H9 (cell line): ENCODE data around the gene MAST4. TPM values are rescaled to one million over a fixed set of nuclear protein-coding genes. Genes with fewer than 3 reads are reported as not detected.

Source experiments
- DNase-seq: peaks from one replicate; pipeline ENCODE4 v3.0.0-alpha.2; 2017
- H2AFZ ChIP-seq: one replicate; pipeline ENCODE4 v1.6.1; 2013; ENCODE audit warnings: mild to moderate bottlenecking, low read length, control low read depth, moderate library complexity
- H2AK5ac ChIP-seq: 2 replicates; pipeline ENCODE4 v1.6.1; 2013; ENCODE audit warnings: low read length, control low read depth, mixed read lengths; ENCODE audit not compliant: insufficient read length
- H2BK120ac ChIP-seq: one replicate; pipeline ENCODE4 v1.6.1; 2013; ENCODE audit warnings: low read depth, mild to moderate bottlenecking, low read length, control low read depth, inconsistent platforms; ENCODE audit not compliant: poor library complexity, severe bottlenecking
- H2BK12ac ChIP-seq: 2 replicates; pipeline ENCODE4 v1.6.1; 2013; ENCODE audit warnings: low read length, control low read depth, mixed read lengths, low read depth; ENCODE audit not compliant: insufficient read length
- H2BK15ac ChIP-seq: 2 replicates; pipeline ENCODE4 v1.6.1; 2013; ENCODE audit warnings: low read depth, low read length, control low read depth
- H2BK20ac ChIP-seq: one replicate; pipeline ENCODE4 v1.6.1; 2013; ENCODE audit warnings: low read depth, mild to moderate bottlenecking, low read length, control low read depth, inconsistent platforms; ENCODE audit not compliant: poor library complexity, severe bottlenecking
- H2BK5ac ChIP-seq: 2 replicates; pipeline ENCODE4 v1.6.1; 2013; ENCODE audit warnings: low read length, control low read depth, mixed read lengths; ENCODE audit not compliant: insufficient read length
- H3K14ac ChIP-seq: 2 replicates; pipeline ENCODE4 v1.6.1; 2013; ENCODE audit warnings: low read length, control low read depth; ENCODE audit not compliant: insufficient read depth
- H3K18ac ChIP-seq: 2 replicates; pipeline ENCODE4 v1.6.1; 2013; ENCODE audit warnings: low read depth, mild to moderate bottlenecking, mixed read lengths, low read length, control low read depth; ENCODE audit not compliant: insufficient read length
- H3K23ac ChIP-seq: 2 replicates; pipeline ENCODE4 v1.6.1; 2013; ENCODE audit warnings: low read length, control low read depth, mixed read lengths, low read depth; ENCODE audit not compliant: insufficient read length
- H3K23me2 ChIP-seq: 2 replicates; pipeline ENCODE4 v1.6.1; 2013; ENCODE audit warnings: low read depth, mild to moderate bottlenecking, mixed read lengths, low read length, control low read depth; ENCODE audit not compliant: insufficient read length, poor library complexity, severe bottlenecking
- H3K27ac ChIP-seq: 2 replicates; pipeline ENCODE4 v1.5.1; 2013; ENCODE audit warnings: low read length, control low read depth, mixed read lengths, low read depth; ENCODE audit not compliant: insufficient read length
- H3K27me3 ChIP-seq: 2 replicates; pipeline ENCODE4 v1.6.1; 2013; ENCODE audit warnings: low read length, control low read depth, inconsistent platforms; ENCODE audit not compliant: insufficient read depth
- H3K4ac ChIP-seq: 2 replicates; pipeline ENCODE4 v1.6.1; 2013; ENCODE audit warnings: low read depth, mild to moderate bottlenecking, control low read depth, inconsistent platforms, low read length, moderate library complexity
- H3K4me1 ChIP-seq: 2 replicates; pipeline ENCODE4 v1.6.1; 2013; ENCODE audit warnings: low read length, control low read depth, inconsistent platforms; ENCODE audit not compliant: insufficient read depth
- H3K4me2 ChIP-seq: 2 replicates; pipeline ENCODE4 v1.6.1; 2013; ENCODE audit warnings: low read length, control low read depth, mixed read lengths; ENCODE audit not compliant: insufficient read length, insufficient read depth
- H3K56ac ChIP-seq: 2 replicates; pipeline ENCODE4 v1.6.1; 2013; ENCODE audit warnings: low read depth, mild to moderate bottlenecking, mixed read lengths, low read length, control low read depth; ENCODE audit not compliant: insufficient read length
- H3K79me1 ChIP-seq: 2 replicates; pipeline ENCODE4 v1.6.1; 2013; ENCODE audit warnings: low read depth, mild to moderate bottlenecking, moderate library complexity, low read length, control low read depth, inconsistent platforms; ENCODE audit not compliant: insufficient read depth, poor library complexity, severe bottlenecking
- H3K79me2 ChIP-seq: 2 replicates; pipeline ENCODE4 v1.6.1; 2013; ENCODE audit warnings: low read length, control low read depth, inconsistent platforms; ENCODE audit not compliant: insufficient read depth
- H3K9ac ChIP-seq: 2 replicates; pipeline ENCODE4 v1.6.1; 2013; ENCODE audit warnings: low read length, control low read depth, mixed read lengths; ENCODE audit not compliant: insufficient read length; ENCODE audit errors: extremely low read depth
- H3K9me3 ChIP-seq: one replicate; pipeline ENCODE4 v1.6.1; 2013; ENCODE audit warnings: low read depth, low read length, inconsistent platforms; ENCODE audit not compliant: control insufficient read depth
- H3T11ph ChIP-seq: one replicate; pipeline ENCODE4 v1.6.1; 2013; ENCODE audit warnings: mild to moderate bottlenecking, low read length, control low read depth, inconsistent platforms
- H4K20me1 ChIP-seq: one replicate; pipeline ENCODE4 v1.6.1; 2013; ENCODE audit not compliant: control insufficient read depth, insufficient read length, insufficient read depth
- H4K5ac ChIP-seq: 2 replicates; pipeline ENCODE4 v1.6.1; 2013; ENCODE audit warnings: low read depth, mild to moderate bottlenecking, mixed read lengths, low read length, control low read depth; ENCODE audit not compliant: insufficient read length
- H4K8ac ChIP-seq: replicated peaks from 2 replicates; pipeline ENCODE4 v1.6.1; 2013; ENCODE audit warnings: low read length, control low read depth, mixed read lengths, low read depth; ENCODE audit not compliant: insufficient read length
- H4K91ac ChIP-seq: 2 replicates; pipeline ENCODE4 v1.6.1; 2013; ENCODE audit warnings: low read depth, mild to moderate bottlenecking, moderate library complexity, mixed read lengths, low read length, control low read depth; ENCODE audit not compliant: insufficient read length
- H3K27ac Mint-ChIP-seq, 3 experiments: 2 replicates in 2 of 3; 3 replicates in 1 of 3; pipeline ENCODE4 v1.8.0; 2020 to 2021; ENCODE audit warnings: mixed read lengths in 3 of 3, mild to moderate bottlenecking in 1 of 3, moderate library complexity in 1 of 3
- H3K27me3 Mint-ChIP-seq: 2 replicates; pipeline ENCODE4 v1.8.0; 2021; ENCODE audit warnings: low read depth, mild to moderate bottlenecking, moderate library complexity, mixed read lengths
- H3K36me3 Mint-ChIP-seq, 3 experiments: 2 replicates in 2 of 3; 3 replicates in 1 of 3; pipeline ENCODE4 v1.8.0; 2020 to 2021; ENCODE audit warnings: low read depth in 3 of 3, mixed read lengths in 3 of 3; ENCODE audit not compliant: insufficient read depth in 1 of 3
- H3K4me1 Mint-ChIP-seq, 2 experiments: 2 replicates each; pipeline ENCODE4 v1.8.0; 2020; ENCODE audit warnings: mixed read lengths in 2 of 2
- H3K4me3 Mint-ChIP-seq, 2 experiments: 2 replicates in 1 of 2; 3 replicates in 1 of 2; pipeline ENCODE4 v1.8.0; 2020 to 2021; ENCODE audit warnings: mild to moderate bottlenecking in 2 of 2, mixed read lengths in 2 of 2, moderate library complexity in 1 of 2
- H3K9me3 Mint-ChIP-seq, 2 experiments: 2 replicates in 1 of 2; 3 replicates in 1 of 2; pipeline ENCODE4 v1.8.0; 2020; ENCODE audit warnings: mild to moderate bottlenecking in 2 of 2, mixed read lengths in 2 of 2, moderate library complexity in 1 of 2
- CTCF ChIP-seq: fragments of 200-600 bp; sonication (generic); conservative IDR thresholded peaks from 3 replicates; pipeline ENCODE4 v1.8.0; 2021; ENCODE audit warnings: antibody characterized with exemption, mild to moderate bottlenecking
- WGBS: extraction: QIAGEN DNeasy Blood & Tissue Kit; methylation state at CpG from one replicate; pipeline ENCODE4 v1.1.7; 2013; ENCODE audit warnings: missing lambda C conversion rate, low lambda C conversion rate, mixed read lengths; ENCODE audit not compliant: insufficient read length; ENCODE audit errors: extremely low coverage; 5-methylcytosine and 5-hydroxymethylcytosine counted together
- total RNA-seq: library from RNA; stranded (reverse); gene quantifications from 2 replicates; pipeline ENCODE4 v1.2.1, GENCODE V29; 2021

MAST4 gene
- total RNA-seq, 1 experiment from 2014 or later: 3.7 TPM

DNA sequence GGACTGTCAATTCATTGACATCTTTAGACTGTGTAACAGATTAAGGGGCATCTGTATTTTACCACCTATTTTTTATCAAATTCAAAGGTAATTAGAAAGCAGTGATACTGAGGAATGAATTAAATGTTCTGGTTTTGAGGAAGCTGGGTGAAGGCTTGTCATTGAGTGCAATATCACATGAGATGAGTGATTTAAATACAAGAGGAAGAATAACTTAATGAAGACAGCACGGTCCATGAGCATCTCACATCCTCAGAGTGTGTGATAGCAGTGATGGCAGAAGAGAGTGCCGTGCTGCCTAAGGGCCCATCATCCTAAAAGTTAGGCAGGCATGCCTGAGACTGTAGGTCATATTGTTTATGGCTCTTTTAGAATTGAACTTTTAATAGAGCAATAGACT lies 263.3 kb downstream of the MAST4 start:
- Histone ChIP-seq H4K91ac (no peak overlapping the region), H3K79me1 (no peaks in the 10 kb centered on the region), H3K4me2 (no peak overlapping the region), H3K4me1 (peaks cover 6% of the 10 kb centered on the region; the same call in 1 of the 2 replicates), H3K23me2 (no peaks in the 10 kb centered on the region), H2BK5ac (no peak overlapping the region), H2AFZ (no peak overlapping the region), H3K9me3 (no peaks in the 10 kb centered on the region), H3K27me3 (no peaks in the 10 kb centered on the region), H2BK15ac (no peak overlapping the region), H3K23ac (no peak overlapping the region), H4K20me1 (no peaks in the 10 kb centered on the region), H3T11ph (no peak overlapping the region), H4K5ac (no peak overlapping the region), H2AK5ac (no peak overlapping the region), H4K8ac (no peak overlapping the region), H2BK120ac (no peak overlapping the region), H3K56ac (no peak overlapping the region), H2BK20ac (no peak overlapping the region), H3K79me2 (no peaks in the 10 kb centered on the region), H3K9ac (no peak overlapping the region), H3K27ac (no peak overlapping the region), H3K18ac (no peak overlapping the region), H3K14ac (no peak overlapping the region), H3K4ac (no peak overlapping the region), H2BK12ac (no peak overlapping the region)
- no peak for TF ChIP-seq CTCF
- no peaks in the 10 kb centered on the region for H3K36me3 Mint-ChIP-seq
- H3K4me1 Mint-ChIP-seq: peaks cover 26 to 28% of the 10 kb centered on the region in 2 experiments
- H3K27me3 Mint-ChIP-seq: no peaks in the 10 kb centered on the region
- H3K27ac Mint-ChIP-seq: no peak overlapping the region
- no peak overlapping the region for H3K4me3 Mint-ChIP-seq
- H3K9me3 Mint-ChIP-seq: no peaks in the 10 kb centered on the region
- no peak for DNase-seq
- WGBS: no CpG with 5 or more reads among the region's 2 CpGs
